GM12878 (cell line): ENCODE measurements around the gene GLB1L2. TPM values are rescaled to one million over a fixed set of nuclear protein-coding genes. Genes with fewer than 3 reads are reported as not detected.

Experiments used
- ATAC-seq: fragments of 200-7000 bp; cut with Tn5 transposase; 3 replicates; pipeline ENCODE4 v1.9.1; 2020; ENCODE audit warnings: mild to moderate bottlenecking, moderate library complexity
- BruUV-seq: library from RNA; stranded (reverse); fragments of 400-500 nt; replicated peaks from 2 replicates; lab custom pipeline; 2021; lab: Mats Ljungman, UMichigan
- CTCF ChIA-PET: fragments of 300-600 bp; sonication (Branson Sonifier 250); formaldehyde crosslinking; extraction: SDS; loops from one replicate; lab custom pipeline; 2021; ENCODE audit warnings: inconsistent platforms; lab: Yijun Ruan, JAX
- POLR2A ChIA-PET: fragments of 350-600 bp; formaldehyde crosslinking; extraction: SDS; loops from one replicate; lab custom pipeline; 2021; ENCODE audit warnings: inconsistent platforms; lab: Charles Lee
- RAD21 ChIA-PET: fragments of 300-600 bp; sonication (Branson Sonifier 250); formaldehyde crosslinking; loops from one replicate; lab custom pipeline; 2023; ENCODE audit warnings: antibody characterized with exemption; ENCODE audit not compliant: unreplicated experiment; lab: Charles Lee
- SMC1A ChIA-PET: fragments of 300-600 bp; sonication (Branson Sonifier 250); formaldehyde crosslinking; loops from one replicate; lab custom pipeline; 2023; ENCODE audit not compliant: unreplicated experiment, uncharacterized antibody; lab: Charles Lee
- DNase-seq: peaks from one replicate; pipeline ENCODE4 v3.0.0-alpha.2; 2011; ENCODE audit warnings: low read depth, low spot score
- FAIRE-seq: peaks from 3 replicates; lab custom pipeline; 2011; peaks lifted over from hg19 to GRCh38; lab: Jason Lieb, UNC
- H2AFZ ChIP-seq: 2 replicates; pipeline ENCODE4 v1.6.0; 2011; ENCODE audit warnings: low read depth, low read length, control low read depth; ENCODE audit not compliant: control insufficient read depth
- H3K27ac ChIP-seq: 2 replicates; pipeline ENCODE4 v1.5.1; 2011; ENCODE audit warnings: control low read depth; ENCODE audit not compliant: control insufficient read depth, insufficient read depth
- H3K27me3 ChIP-seq, 2 experiments: replicated peaks in 1 of 2; 2 replicates each; pipeline versions ENCODE4 v1.6.0 to v1.6.1; 2011; ENCODE audit warnings: low read length in 1 of 2; ENCODE audit not compliant: control insufficient read depth in 2 of 2, insufficient read depth in 2 of 2
- H3K36me3 ChIP-seq, 2 experiments: 2 replicates each; pipeline ENCODE4 v1.5.1; 2011; ENCODE audit warnings: low read length in 1 of 2; ENCODE audit not compliant: control insufficient read depth in 2 of 2, insufficient read depth in 2 of 2
- H3K4me1 ChIP-seq: 2 replicates; pipeline ENCODE4 v1.6.1; 2011; ENCODE audit warnings: mild to moderate bottlenecking, low read length, moderate library complexity, mixed read lengths; ENCODE audit not compliant: control insufficient read depth, insufficient read depth
- H3K4me2 ChIP-seq: 2 replicates; pipeline ENCODE4 v1.6.0; 2011; ENCODE audit warnings: control low read depth; ENCODE audit not compliant: control insufficient read depth, insufficient read depth
- H3K4me3 ChIP-seq: fragments of 200-600 bp; sonication (generic); 2 replicates; pipeline ENCODE4 v1.5.1; 2016
- H3K79me2 ChIP-seq: 2 replicates; pipeline ENCODE4 v1.6.0; 2011; ENCODE audit warnings: low read length; ENCODE audit not compliant: control insufficient read depth, insufficient read depth
- H3K9ac ChIP-seq: 2 replicates; pipeline ENCODE4 v1.8.0; 2011; ENCODE audit warnings: low read length, control low read depth, mixed read lengths; ENCODE audit not compliant: control insufficient read depth, insufficient read depth
- H3K9me3 ChIP-seq: replicated peaks from 3 replicates; pipeline ENCODE4 v1.5.1; 2011; ENCODE audit warnings: mild to moderate bottlenecking, low read length; ENCODE audit not compliant: control insufficient read depth, insufficient read depth
- H4K20me1 ChIP-seq: 2 replicates; pipeline ENCODE4 v1.6.0; 2011; ENCODE audit not compliant: control insufficient read depth, insufficient read depth
- CBX3 ChIP-seq: fragments of 200-600 bp; sonication (generic); IDR thresholded peaks from 2 replicates; pipeline ENCODE4 v1.6.1; 2016; ENCODE audit warnings: low read depth, borderline replicate concordance
- FOS ChIP-seq: IDR thresholded peaks from 3 replicates; pipeline ENCODE4 v1.6.1; 2011; ENCODE audit warnings: borderline replicate concordance; ENCODE audit not compliant: insufficient read length; ENCODE audit errors: extremely low read depth
- MEF2B ChIP-seq: fragments of 450-650 bp; IDR thresholded peaks from 2 replicates; pipeline ENCODE4 v1.6.1; 2018; ENCODE audit warnings: mild to moderate bottlenecking, moderate library complexity; ENCODE audit not compliant: partially characterized antibody, poor library complexity, severe bottlenecking
- SMAD1 ChIP-seq: fragments of 450-650 bp; IDR thresholded peaks from 2 replicates; pipeline ENCODE4 v1.6.1; 2018; ENCODE audit warnings: mild to moderate bottlenecking, low read depth; ENCODE audit not compliant: partially characterized antibody
- SMARCA5 ChIP-seq: fragments of 450-650 bp; IDR thresholded peaks from 2 replicates; pipeline ENCODE4 v1.6.1; 2017; ENCODE audit warnings: mild to moderate bottlenecking
- SRF ChIP-seq, 2 experiments: IDR thresholded peaks; 2 replicates each; pipeline ENCODE4 v1.6.1; 2011; ENCODE audit warnings: low read depth in 2 of 2, low read length in 2 of 2, mild to moderate bottlenecking in 1 of 2, moderate library complexity in 1 of 2
- TCF12 ChIP-seq: IDR thresholded peaks from 2 replicates; pipeline ENCODE4 v1.6.1; 2011; ENCODE audit warnings: low read depth, mild to moderate bottlenecking, low read length
- ZNF217 ChIP-seq: fragments of 450-650 bp; IDR thresholded peaks from 2 replicates; pipeline ENCODE4 v1.6.1; 2017; ENCODE audit warnings: antibody characterized with exemption, mild to moderate bottlenecking
- WGBS: methylation state at CpG from one replicate; pipeline ENCODE4 v1.1.6; 2016; ENCODE audit warnings: low lambda C conversion rate; ENCODE audit not compliant: insufficient replicate concordance, insufficient coverage; ENCODE audit errors: missing lambda C conversion rate; 5-methylcytosine and 5-hydroxymethylcytosine counted together
- in situ Hi-C: fragments of 300-500 bp; cut with MboI; formaldehyde crosslinking; loops from 9 replicates; pipeline ENCODE4 v1.14.3; 2018; ENCODE audit warnings: mixed read lengths
- intact Hi-C: fragments of 100-400 bp; cut with micrococcal nuclease; formaldehyde crosslinking; loops from one replicate; pipeline ENCODE4 v1.14.2; 2022; ENCODE audit not compliant: unreplicated experiment
- polyA plus RNA-seq, 11 experiments: library from polyadenylated mRNA; depleted of rRNA in 4 of 11; unstranded in 6 of 11; stranded (reverse) in 5 of 11; fragments of >200 nt; fragmentation: Nextera tagmentation in 4 of 11; fragmentation: Illumina TruSeq in 1 of 11; extraction: Ambion mirVana in 4 of 11; extraction: Trizol in 1 of 11; gene quantifications; 1 replicate in 1 of 11; 2 replicates in 10 of 11; pipeline versions ENCODE4 v1.2.1 to v1.2.3, GENCODE V29; 2011 to 2016; ENCODE audit warnings: inconsistent platforms in 2 of 11, missing spikeins in 2 of 11, low read depth in 1 of 11
- total RNA-seq, 4 experiments: library from RNA; depleted of rRNA in 3 of 4; stranded (reverse); fragments of >200 nt in 3 of 4; fragmentation: Illumina TruSeq in 1 of 4; extraction: Trizol in 1 of 4; gene quantifications; 2 replicates each; pipeline versions ENCODE4 v1.2.1 to v1.2.3, GENCODE V29; 2013 to 2021
- TF ChIP-seq, protein P1 (sequence below): IDR thresholded peaks from 2 replicates; pipeline ENCODE4 v1.6.1; 2012; ENCODE audit warnings: low read length, inconsistent platforms
- TF ChIP-seq, protein P2 (sequence below): fragments of 150-350 bp; IDR thresholded peaks from 2 replicates; pipeline ENCODE4 v1.6.1; 2014; ENCODE audit warnings: mild to moderate bottlenecking, low read depth, low read length
- TF ChIP-seq, protein P3 (sequence below): fragments of 450-650 bp; formaldehyde crosslinking; IDR thresholded peaks from 2 replicates; pipeline ENCODE4 v1.4.0; 2022; ENCODE audit warnings: mild to moderate bottlenecking, moderate library complexity

GLB1L2 gene
- total and polyA plus RNA-seq, 10 of the 15 experiments (the other 5 are each of a cell fraction or from before 2014, with no cell fraction given): 0.04 to 0.85 (median 0.49) TPM

DNA sequence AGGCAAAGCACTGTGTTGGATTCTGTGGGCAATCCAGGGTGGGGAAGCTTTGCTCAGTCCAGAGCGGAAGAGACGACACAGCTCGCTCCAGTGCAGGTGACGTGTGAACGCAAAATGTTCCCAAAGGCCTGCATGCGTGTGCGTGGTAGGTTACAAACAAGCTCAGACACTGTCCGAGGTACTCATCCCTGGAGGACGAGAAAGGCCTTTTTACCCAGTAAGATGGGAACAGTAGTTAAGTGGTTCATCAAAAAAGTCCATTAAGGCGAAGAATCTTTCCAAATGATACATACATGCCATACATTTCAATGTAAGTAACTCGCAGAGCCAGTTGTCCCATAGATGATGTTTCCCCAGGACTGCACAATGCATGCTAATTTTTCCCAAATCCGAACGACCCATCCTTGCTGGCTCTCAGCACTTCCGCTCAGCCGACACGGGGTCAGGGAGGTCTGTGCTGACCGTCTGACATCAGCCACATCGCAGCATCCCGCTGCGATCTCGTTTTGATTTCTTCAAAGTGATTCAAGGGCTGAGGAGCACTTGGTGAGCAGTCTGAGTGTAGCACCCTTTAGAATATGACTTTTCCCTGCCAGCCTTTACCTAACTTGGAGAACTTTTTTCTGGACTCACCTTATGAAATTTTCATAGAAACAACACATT lies 61.3 kb downstream of the GLB1L2 start:
- H3K79me2 ChIP-seq: no peaks in the 10 kb centered on the region
- H3K9me3 ChIP-seq: no peaks in the 10 kb centered on the region
- WGBS: 56% methylated on average over 21 of the region's 21 CpGs
- no peaks in the 10 kb centered on the region for H4K20me1 ChIP-seq
- SMC1A ChIA-PET: no interaction called here
- TF ChIP-seq, protein P1, sequence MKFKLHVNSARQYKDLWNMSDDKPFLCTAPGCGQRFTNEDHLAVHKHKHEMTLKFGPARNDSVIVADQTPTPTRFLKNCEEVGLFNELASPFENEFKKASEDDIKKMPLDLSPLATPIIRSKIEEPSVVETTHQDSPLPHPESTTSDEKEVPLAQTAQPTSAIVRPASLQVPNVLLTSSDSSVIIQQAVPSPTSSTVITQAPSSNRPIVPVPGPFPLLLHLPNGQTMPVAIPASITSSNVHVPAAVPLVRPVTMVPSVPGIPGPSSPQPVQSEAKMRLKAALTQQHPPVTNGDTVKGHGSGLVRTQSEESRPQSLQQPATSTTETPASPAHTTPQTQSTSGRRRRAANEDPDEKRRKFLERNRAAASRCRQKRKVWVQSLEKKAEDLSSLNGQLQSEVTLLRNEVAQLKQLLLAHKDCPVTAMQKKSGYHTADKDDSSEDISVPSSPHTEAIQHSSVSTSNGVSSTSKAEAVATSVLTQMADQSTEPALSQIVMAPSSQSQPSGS: no peak
- TF ChIP-seq CBX3 (no peak), ZNF217 (no peak), FOS (no peak), SMAD1 (no peak), SMARCA5 (no peak), MEF2B (no peak), SRF (IDR thresholded peaks at IDR 0.05; ENCODE audit: low read depth in 2 of 2, low read length in 2 of 2) (no peak), TCF12 (no peak)
- TF ChIP-seq, protein P2, sequence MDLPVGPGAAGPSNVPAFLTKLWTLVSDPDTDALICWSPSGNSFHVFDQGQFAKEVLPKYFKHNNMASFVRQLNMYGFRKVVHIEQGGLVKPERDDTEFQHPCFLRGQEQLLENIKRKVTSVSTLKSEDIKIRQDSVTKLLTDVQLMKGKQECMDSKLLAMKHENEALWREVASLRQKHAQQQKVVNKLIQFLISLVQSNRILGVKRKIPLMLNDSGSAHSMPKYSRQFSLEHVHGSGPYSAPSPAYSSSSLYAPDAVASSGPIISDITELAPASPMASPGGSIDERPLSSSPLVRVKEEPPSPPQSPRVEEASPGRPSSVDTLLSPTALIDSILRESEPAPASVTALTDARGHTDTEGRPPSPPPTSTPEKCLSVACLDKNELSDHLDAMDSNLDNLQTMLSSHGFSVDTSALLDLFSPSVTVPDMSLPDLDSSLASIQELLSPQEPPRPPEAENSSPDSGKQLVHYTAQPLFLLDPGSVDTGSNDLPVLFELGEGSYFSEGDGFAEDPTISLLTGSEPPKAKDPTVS: no peak
- TF ChIP-seq, protein P3, sequence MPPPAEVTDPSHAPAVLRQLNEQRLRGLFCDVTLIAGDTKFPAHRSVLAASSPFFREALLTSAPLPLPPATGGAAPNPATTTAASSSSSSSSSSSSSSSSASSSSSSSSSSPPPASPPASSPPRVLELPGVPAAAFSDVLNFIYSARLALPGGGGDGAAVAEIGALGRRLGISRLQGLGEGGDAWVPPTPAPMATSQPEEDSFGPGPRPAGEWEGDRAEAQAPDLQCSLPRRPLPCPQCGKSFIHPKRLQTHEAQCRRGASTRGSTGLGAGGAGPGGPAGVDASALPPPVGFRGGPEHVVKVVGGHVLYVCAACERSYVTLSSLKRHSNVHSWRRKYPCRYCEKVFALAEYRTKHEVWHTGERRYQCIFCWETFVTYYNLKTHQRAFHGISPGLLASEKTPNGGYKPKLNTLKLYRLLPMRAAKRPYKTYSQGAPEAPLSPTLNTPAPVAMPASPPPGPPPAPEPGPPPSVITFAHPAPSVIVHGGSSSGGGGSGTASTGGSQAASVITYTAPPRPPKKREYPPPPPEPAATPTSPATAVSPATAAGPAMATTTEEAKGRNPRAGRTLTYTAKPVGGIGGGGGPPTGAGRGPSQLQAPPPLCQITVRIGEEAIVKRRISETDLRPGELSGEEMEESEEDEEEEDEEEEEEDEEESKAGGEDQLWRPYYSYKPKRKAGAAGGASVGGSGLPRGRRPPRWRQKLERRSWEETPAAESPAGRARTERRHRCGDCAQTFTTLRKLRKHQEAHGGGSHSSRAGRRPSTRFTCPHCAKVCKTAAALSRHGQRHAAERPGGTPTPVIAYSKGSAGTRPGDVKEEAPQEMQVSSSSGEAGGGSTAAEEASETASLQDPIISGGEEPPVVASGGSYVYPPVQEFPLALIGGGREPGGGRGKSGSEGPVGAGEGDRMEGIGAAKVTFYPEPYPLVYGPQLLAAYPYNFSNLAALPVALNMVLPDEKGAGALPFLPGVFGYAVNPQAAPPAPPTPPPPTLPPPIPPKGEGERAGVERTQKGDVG (CRISPR knock-in tag): no peak
- no peaks in the 10 kb centered on the region for H3K36me3 ChIP-seq
- ATAC-seq (no peak), FAIRE-seq (no peak), DNase-seq (no peak)
- no peaks in the 10 kb centered on the region; a peak in 1 of 4 replicates for H3K27me3 ChIP-seq
- H3K4me1 ChIP-seq: no peaks in the 10 kb centered on the region
- H3K4me3 ChIP-seq: no peak overlapping the region
- RAD21 ChIA-PET: no interaction called here
- intact Hi-C loops (no loop called here), in situ Hi-C loops (no loop called here)
- no peak overlapping the region for H2AFZ ChIP-seq
- CTCF ChIA-PET: no interaction called here
- no peak overlapping the region for H3K4me2 ChIP-seq
- POLR2A ChIA-PET: no interaction called here
- no peak overlapping the region for H3K9ac ChIP-seq
- no TSS peak for BruUV-seq
- no peak overlapping the region for H3K27ac ChIP-seq
